LNCaP clone FGC (cell line): ENCODE data around the gene GP1BA.

Experiments
- DNase-seq: peaks from one replicate; pipeline ENCODE4 v3.0.0-alpha.2; 2011; ENCODE audit warnings: low read depth
- H3K4me3 ChIP-seq: 2 replicates; pipeline ENCODE4 v1.5.1; 2011; ENCODE audit warnings: mild to moderate bottlenecking, low read depth, low read length, control low read depth
- CTCF ChIP-seq: IDR thresholded peaks from 2 replicates; pipeline ENCODE4 v1.5.1; 2012; ENCODE audit warnings: mild to moderate bottlenecking; ENCODE audit not compliant: control insufficient read depth, insufficient read depth; ENCODE audit errors: extremely low read depth

The GP1BA gene

DNA sequence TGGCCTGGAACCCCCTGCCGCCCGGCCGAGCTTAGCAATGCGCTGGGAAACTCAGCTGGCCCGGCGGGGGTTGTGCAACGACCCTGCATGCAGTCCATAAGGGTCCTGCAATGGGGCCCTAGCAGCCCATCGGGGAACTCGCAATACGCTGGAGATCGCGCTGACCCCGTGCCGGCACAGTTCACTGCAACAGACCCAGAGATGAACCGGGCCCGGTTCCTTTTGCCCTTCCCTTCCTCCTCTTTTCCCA is 7.4 kb downstream of the GP1BA start:
- no peak for DNase-seq
- H3K4me3 ChIP-seq, result peak overlapping the region; percentile 96
- no peak for TF ChIP-seq CTCF

DNA sequence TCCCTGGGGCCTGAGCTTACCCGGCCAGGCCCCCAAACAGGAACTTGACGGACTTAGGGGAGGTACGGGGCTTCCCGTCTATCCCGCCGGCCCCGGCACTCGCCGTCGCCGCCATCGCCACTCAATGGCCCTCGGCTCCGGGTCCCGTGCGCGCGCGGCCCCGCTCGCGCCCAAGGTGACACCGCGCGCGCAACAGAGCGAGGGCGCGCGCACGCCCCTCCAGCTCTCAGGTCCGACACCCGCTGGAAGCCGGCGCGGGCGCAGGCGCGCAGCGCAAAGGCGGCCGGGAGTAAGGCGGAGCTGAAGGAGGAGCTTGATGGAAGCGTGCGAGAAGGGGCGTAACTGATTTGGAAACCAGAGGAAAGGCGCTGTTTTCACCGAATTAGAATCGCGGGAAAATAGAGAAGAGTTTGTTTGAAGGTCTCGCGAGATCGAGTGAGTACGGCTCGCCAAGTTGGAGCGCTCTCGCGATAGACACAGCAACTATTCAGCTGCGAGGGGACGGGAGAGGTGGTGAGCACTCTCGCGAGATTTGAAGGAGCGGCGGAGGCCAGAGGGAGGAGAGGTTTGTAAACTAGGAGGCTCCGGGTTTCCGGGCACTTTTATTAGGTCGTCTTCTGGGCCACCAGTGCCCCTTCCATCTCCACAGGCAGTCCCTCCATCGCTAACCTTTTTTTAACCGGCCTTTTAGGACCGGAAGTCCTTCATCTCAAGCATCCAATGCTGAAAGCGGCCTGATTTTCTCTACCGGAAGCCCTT is 7.9 kb downstream of the GP1BA start, which contains the start of the genes RNF167 and SLC25A11:
RNF167 (plus strand) TSS at position 473 of the 759 bp plus-strand sequence. CDS start 642 bp downstream, outside the sequence.
SLC25A11 (minus strand) TSS at position 251 of the 759 bp plus-strand sequence; CDS start at position 115, 136 bp downstream.
- peak; percentile 99 for DNase-seq
- H3K4me3 ChIP-seq, result peak within 1 kb of the TSS; percentile 96
- TF ChIP-seq CTCF, result no peak

DNA sequence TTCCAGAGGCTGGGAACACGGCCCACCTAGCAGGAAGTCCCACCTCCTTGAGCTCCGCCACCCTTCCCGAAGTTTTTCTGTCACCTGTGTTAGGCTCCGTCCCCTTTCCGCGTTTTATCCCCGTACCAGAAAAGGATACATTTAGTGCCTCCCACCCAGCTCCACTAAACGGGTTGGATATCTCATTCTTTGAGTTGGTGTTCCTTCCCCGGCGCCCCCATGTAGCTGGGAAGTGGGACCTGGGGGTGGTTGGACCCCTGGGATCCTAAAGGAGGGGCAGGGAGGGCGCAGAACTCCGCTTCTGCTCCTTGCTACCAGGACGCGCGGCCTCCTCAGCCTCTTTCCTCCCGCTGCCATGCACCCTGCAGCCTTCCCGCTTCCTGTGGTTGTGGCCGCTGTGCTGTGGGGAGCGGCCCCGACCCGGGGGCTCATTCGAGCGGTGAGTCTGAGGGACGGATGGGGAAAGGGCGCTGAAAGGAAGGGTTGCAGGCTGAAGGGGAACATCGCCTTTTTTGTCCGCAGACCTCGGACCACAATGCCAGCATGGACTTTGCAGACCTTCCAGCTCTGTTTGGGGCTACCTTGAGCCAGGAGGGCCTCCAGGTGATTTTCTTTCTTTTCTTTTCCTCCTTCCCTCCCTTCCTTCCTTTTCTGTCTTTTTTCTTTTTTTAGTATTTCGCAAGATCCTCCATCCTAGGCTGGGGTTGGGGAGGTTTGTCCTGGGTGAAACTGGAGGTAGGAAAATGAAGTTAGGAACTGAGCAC is 8.7 kb downstream of the GP1BA start:
- no peak for DNase-seq
- H3K4me3 ChIP-seq, result peak overlapping the region; percentile 96
- no peak for TF ChIP-seq CTCF

GRCh38 chr17:4941319-4941610 is 9.2 kb downstream of the GP1BA start:
- H3K4me3 ChIP-seq, result peak overlapping the region; percentile 96
- DNase-seq, result no peak
- TF ChIP-seq CTCF, result no peak

DNA sequence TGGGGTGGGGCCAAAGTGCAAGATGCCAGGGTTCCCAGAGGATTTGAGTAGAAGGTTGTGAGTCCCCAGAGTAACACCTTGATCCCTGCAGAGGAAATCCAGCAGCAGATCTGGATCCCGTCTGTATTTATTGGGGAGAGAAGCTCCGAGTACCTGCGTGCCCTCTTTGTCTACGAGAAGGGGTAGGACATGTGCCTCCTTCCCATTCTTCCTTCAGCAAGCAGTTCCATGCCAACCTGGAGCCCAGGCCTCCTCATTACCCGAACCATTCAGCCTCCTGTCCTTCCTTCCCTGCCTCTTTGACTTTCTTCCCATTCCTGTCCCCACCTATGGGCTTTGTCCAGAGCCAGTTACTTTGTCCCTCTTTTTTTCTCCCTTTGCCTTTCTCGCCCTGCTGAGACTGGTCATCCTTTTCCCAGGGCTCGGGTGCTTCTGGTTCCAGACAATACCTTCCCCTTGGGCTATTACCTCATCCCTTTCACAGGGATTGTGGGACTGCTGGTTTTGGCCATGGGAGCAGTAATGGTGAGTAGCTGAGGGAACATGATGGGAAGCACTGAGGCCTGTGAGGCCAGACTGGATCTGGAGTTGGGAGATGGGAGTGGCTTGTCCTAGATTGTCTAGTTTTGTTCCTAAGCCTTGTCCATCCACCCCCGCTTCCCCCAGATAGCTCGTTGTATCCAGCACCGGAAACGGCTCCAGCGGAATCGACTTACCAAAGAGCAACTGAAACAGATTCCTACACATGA is 10.9 kb downstream of the GP1BA start:
- DNase-seq, result no peak
- TF ChIP-seq CTCF, result no peak
- H3K4me3 ChIP-seq, result no peak overlapping the region

DNA sequence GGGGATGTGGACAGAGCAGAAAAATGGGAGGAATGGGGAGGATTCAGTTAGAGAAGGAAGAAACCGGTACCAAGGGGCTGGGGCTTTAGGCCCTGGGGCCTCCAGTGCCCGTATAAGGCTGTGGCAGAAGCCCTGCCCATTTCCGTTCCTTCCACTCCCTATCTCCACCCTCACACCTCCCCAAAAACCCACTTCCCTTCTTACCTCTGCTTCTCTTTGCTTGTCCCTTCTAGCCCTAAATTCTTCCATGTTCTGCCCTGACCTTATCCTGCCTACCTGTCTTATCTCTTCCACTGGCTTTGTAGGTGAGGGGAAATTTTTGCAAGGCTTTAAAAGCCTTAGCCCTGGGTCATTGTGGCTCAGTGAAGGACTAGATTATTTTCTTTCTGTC is 12.1 kb downstream of the GP1BA start:
- TF ChIP-seq CTCF, result no peak
- no peak for DNase-seq
- H3K4me3 ChIP-seq, result no peak overlapping the region
